ENCODE measurements around the gene UNC79. TPM values are rescaled to one million over a fixed set of nuclear protein-coding genes. Genes with fewer than 3 reads are reported as not detected.

UNC79 gene
- total and polyA plus RNA-seq, 2 donors = 0.05 to 0.11 TPM

Other genes with a start within 250 kb of the UNC79 start
- 29.7 TPM for gene MOAP1, start 246.0 kb upstream of the UNC79 start, total RNA-seq
- gene MOAP1, start 246.0 kb upstream of the UNC79 start, polyA plus RNA-seq = 37.9 TPM
- 18.9 TPM for gene LYSET, start 245.6 kb upstream of the UNC79 start, total RNA-seq
- 38.8 TPM for gene LYSET, start 245.6 kb upstream of the UNC79 start, polyA plus RNA-seq
- 22.8 TPM for gene GON7, start 223.9 kb upstream of the UNC79 start, total RNA-seq
- gene GON7, start 223.9 kb upstream of the UNC79 start, polyA plus RNA-seq = 32.3 TPM
- gene UBR7, start 223.7 kb upstream of the UNC79 start, total RNA-seq = 29.6 TPM
- 19.6 TPM for gene UBR7, start 223.7 kb upstream of the UNC79 start, polyA plus RNA-seq
- 8.4 TPM for gene BTBD7, start 97.9 kb upstream of the UNC79 start, total RNA-seq
- 10.5 TPM for gene BTBD7, start 97.9 kb upstream of the UNC79 start, polyA plus RNA-seq
- gene COX8C, start 83.8 kb upstream of the UNC79 start, total RNA-seq = not detected
- gene COX8C, start 83.8 kb upstream of the UNC79 start, polyA plus RNA-seq = not detected

Data from thymus (tissue), 2 donors.